KMS-11 (cell line): Measurements from ENCODE around the gene NPSR1.

Experiments
- H2AFZ ChIP-seq: fragments of 200-600 bp; sonication (generic); 2 replicates; pipeline ENCODE4 v1.6.1; 2016; ENCODE audit warnings: antibody characterized with exemption, mixed run types, low read depth
- H3K27ac ChIP-seq: fragments of 200-600 bp; sonication (generic); 2 replicates; pipeline ENCODE4 v1.6.1; 2016; ENCODE audit warnings: mild to moderate bottlenecking, mixed run types
- H3K27me3 ChIP-seq: fragments of 200-600 bp; sonication (generic); 2 replicates; pipeline ENCODE4 v1.6.1; 2017; ENCODE audit warnings: mild to moderate bottlenecking, low read depth, mixed run types, moderate library complexity; ENCODE audit not compliant: insufficient read depth
- H3K36me3 ChIP-seq: fragments of 200-600 bp; sonication (generic); 2 replicates; pipeline ENCODE4 v1.6.1; 2017; ENCODE audit warnings: mild to moderate bottlenecking, mixed run types; ENCODE audit not compliant: insufficient read depth
- H3K4me1 ChIP-seq: fragments of 200-600 bp; sonication (generic); 2 replicates; pipeline ENCODE4 v1.6.1; 2016; ENCODE audit warnings: mild to moderate bottlenecking, low read depth, mixed run types; ENCODE audit not compliant: poor library complexity, severe bottlenecking
- H3K4me2 ChIP-seq: fragments of 200-600 bp; sonication (generic); 2 replicates; pipeline ENCODE4 v1.7.0; 2016; ENCODE audit warnings: mild to moderate bottlenecking, mixed run types
- H3K4me3 ChIP-seq: fragments of 200-600 bp; sonication (generic); IDR thresholded peaks from 2 replicates; pipeline ENCODE4 v1.6.1; 2017; ENCODE audit warnings: low read depth, low read length, mixed read lengths; ENCODE audit not compliant: insufficient read depth
- H3K79me2 ChIP-seq: fragments of 200-600 bp; sonication (generic); 2 replicates; pipeline ENCODE4 v1.6.1; 2016; ENCODE audit warnings: low read depth, mixed run types; ENCODE audit not compliant: insufficient read depth
- H3K9ac ChIP-seq: fragments of 200-600 bp; sonication (generic); 2 replicates; pipeline ENCODE4 v1.6.1; 2016; ENCODE audit warnings: mild to moderate bottlenecking, mixed run types
- H4K20me1 ChIP-seq: fragments of 200-600 bp; sonication (generic); 2 replicates; pipeline ENCODE4 v1.6.1; 2016; ENCODE audit warnings: mild to moderate bottlenecking, mixed run types; ENCODE audit not compliant: insufficient read depth
- TF ChIP-seq, protein P1 (sequence below): fragments of 200-600 bp; sonication (generic); conservative IDR thresholded peaks from 2 replicates; pipeline ENCODE4 v1.6.1; 2017; ENCODE audit warnings: low read depth, mild to moderate bottlenecking, antibody characterized with exemption, low read length, moderate library complexity, mixed read lengths

NPSR1 gene

DNA sequence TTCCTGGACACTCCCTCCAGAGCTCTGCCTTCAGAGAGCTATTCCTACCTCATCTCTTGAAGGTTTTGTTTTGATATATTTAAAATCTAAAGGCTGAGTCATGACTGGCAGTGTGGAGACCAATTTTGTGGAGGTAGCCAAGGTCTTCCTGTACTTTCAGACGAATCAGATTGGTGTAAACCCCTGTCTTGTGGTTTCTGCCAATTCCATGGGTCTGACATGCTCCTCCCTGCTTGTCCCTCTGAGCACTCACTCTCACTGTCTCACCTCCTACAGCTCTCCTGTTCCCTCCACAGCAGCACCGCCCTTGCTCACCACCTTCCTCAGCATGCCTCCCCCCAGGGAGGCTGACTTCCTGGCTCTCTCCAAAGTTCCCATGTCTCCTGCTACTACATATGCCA lies 179.8 kb downstream of the NPSR1 start:
- H2AFZ ChIP-seq, result no peak overlapping the region

DNA sequence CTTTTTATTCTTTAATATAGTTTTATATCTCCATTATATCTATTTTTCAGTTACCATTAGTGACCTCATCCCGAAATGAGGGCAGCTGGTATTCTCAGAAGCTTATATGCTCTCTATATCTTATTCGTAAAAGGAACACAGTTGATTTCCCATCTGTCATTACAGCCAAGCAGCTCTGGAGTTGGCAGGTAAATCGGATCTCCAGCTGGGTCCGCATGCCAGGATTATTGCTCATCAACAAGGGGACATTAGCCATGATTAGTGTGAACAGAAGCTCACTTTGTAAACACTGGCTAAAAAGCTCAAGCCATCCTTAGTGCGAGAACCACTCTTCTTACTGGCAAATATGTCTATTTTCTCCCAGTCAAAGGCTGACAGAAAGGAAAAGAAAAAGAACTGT lies 180.3 kb downstream of the NPSR1 start:
- Histone ChIP-seq H4K20me1 (no peaks in the 10 kb centered on the region), H2AFZ (no peak overlapping the region), H3K27ac (no peak overlapping the region), H3K36me3 (no peaks in the 10 kb centered on the region), H3K27me3 (no peaks in the 10 kb centered on the region), H3K4me3 (no peak overlapping the region), H3K4me1 (no peaks in the 10 kb centered on the region), H3K9ac (no peak overlapping the region), H3K79me2 (no peaks in the 10 kb centered on the region), H3K4me2 (no peak overlapping the region)
- TF ChIP-seq, protein P1, sequence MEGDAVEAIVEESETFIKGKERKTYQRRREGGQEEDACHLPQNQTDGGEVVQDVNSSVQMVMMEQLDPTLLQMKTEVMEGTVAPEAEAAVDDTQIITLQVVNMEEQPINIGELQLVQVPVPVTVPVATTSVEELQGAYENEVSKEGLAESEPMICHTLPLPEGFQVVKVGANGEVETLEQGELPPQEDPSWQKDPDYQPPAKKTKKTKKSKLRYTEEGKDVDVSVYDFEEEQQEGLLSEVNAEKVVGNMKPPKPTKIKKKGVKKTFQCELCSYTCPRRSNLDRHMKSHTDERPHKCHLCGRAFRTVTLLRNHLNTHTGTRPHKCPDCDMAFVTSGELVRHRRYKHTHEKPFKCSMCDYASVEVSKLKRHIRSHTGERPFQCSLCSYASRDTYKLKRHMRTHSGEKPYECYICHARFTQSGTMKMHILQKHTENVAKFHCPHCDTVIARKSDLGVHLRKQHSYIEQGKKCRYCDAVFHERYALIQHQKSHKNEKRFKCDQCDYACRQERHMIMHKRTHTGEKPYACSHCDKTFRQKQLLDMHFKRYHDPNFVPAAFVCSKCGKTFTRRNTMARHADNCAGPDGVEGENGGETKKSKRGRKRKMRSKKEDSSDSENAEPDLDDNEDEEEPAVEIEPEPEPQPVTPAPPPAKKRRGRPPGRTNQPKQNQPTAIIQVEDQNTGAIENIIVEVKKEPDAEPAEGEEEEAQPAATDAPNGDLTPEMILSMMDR, result no peak

More for the DNA sequence above, 179.8 kb downstream of the NPSR1 start:
- H3K27ac ChIP-seq, result no peak overlapping the region
- no peaks in the 10 kb centered on the region for H3K36me3 ChIP-seq
- no peaks in the 10 kb centered on the region for H3K27me3 ChIP-seq
- H3K4me2 ChIP-seq, result no peak overlapping the region
- no peaks in the 10 kb centered on the region for H3K4me1 ChIP-seq
- H3K79me2 ChIP-seq, result no peaks in the 10 kb centered on the region
- H3K9ac ChIP-seq, result no peak overlapping the region
- no peak overlapping the region for H3K4me3 ChIP-seq
- no peaks in the 10 kb centered on the region for H4K20me1 ChIP-seq
- TF ChIP-seq, protein P1, result no peak

DNA sequence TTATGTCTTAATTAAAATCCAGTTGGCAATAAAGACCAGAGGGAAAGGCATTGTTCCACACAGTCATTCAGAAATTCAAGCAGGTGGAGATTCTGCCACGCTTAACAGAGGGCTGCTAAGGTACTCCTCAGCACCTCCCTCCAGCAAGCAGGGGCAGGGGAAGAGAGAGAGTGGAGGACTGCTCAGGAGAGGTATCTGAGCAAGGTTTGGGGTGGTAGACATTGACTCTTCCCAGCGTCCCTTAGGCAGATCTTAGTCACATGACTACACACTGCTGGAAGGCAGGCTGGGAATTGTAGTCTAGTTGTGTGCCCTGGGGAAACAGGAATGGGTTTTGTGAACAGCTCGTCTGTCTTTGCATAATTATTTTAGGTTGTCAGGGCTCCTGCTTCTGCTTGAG lies 181.6 kb downstream of the NPSR1 start:
- Histone ChIP-seq H3K4me1 (no peaks in the 10 kb centered on the region), H3K27me3 (no peaks in the 10 kb centered on the region), H3K79me2 (no peaks in the 10 kb centered on the region), H3K9ac (no peak overlapping the region), H4K20me1 (no peaks in the 10 kb centered on the region), H2AFZ (no peak overlapping the region), H3K27ac (no peak overlapping the region), H3K36me3 (no peaks in the 10 kb centered on the region), H3K4me2 (no peak overlapping the region), H3K4me3 (no peak overlapping the region)
- TF ChIP-seq, protein P1, result no peak

DNA sequence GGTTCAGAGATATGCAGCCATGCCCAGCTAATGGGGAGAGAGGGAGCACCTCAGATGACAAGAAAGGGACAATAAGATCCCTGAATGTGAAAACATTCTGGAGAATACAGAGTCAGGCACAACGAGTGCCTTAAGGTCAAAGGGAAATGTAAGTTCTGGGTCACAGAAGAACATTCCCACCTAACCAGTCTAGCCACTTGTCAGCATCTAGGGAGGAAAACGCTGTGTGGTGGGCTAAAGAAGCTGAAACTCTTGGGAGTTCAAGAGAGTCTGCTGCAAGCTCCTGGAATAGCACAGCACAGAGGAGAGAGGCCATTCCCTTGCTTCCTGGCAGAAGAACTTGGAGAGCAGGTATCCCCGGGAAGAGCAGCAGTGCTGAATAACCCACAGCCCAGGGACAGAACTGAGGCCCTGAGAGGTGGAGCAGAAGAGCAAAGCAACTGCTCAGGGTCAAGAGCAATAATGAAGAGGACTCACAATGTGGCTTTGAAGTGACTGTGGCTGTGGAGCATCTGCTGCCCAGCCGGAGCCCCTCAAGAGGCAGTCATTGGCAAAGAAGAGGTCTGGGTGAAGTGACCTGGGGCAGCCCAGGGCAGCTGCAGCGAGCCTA lies 182.3 kb downstream of the NPSR1 start:
- Histone ChIP-seq H4K20me1 (no peaks in the 10 kb centered on the region), H3K4me1 (no peaks in the 10 kb centered on the region), H2AFZ (no peak overlapping the region), H3K4me2 (no peak overlapping the region), H3K36me3 (no peaks in the 10 kb centered on the region), H3K27me3 (no peaks in the 10 kb centered on the region), H3K79me2 (no peaks in the 10 kb centered on the region), H3K9ac (no peak overlapping the region), H3K4me3 (no peak overlapping the region), H3K27ac (no peak overlapping the region)
- TF ChIP-seq, protein P1, result no peak
